ENCODE measurements around the gene POGZ.
"Not testable (repeated sequence)": the region's sequence is repeated elsewhere in the genome, so short reads cannot be mapped to it uniquely, and the experiment has no call there.

Gene POGZ

DNA sequence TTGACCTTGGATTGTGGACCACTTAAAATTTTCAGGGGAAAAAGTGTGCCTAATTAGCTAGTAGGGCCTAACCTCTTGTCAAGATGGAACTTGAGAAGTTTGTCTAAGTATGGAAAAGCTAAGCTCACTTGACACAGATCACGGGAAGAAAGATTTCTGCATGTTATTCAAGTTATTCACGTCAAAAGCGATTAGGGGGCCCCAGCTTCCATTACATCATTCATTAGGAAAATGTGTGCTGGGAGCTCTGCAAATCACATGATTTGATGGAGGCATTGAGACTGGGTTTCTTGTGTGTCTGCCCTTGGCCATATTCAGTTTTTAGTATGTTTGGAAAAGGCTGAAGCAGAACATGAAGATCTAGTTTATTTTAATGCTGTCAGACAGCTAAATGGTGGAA, 15.5 kb upstream of the POGZ start:
- DNase-seq = no peak

DNA sequence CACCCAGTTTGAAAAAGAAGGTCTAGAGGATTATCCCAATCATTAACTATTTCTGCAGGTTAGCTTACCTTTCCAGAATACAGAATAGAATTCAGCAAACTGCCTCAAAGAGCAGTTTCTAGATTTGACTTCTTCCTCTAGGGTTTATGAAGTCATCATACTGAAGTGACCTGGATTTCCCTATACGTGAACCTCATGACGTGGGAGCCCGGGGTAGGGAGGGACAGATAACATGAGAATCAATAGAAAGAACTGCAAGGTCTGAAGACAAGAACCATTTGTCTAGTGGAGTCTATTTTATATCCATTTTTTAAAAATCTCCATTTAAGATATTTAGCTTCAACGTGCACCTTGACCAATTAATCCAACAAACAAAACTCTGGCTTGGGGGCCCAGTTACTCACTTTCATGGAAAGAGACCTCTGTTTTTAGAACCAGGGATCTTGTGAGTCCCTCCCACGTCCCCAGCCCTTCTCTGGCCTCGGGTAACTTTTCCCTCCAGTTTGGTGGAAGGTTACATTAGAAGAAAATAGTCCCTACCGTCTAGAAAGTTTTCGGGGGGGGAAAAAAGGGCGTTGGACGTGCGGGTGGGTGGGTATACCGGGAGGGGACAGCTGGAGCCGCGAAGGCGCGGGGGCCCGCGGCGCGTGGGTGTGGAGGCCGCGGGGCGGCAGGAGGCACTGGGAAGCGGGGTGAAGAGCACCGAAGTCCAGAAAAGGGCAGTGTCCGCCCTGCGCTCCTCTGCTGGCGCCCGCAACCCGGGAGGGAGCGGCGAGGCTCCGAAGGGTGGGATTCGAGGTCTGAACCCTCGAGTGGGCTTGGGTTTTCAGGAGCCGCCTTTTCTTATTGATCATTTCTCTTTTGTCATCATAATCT, 13.8 kb upstream of the POGZ start:
- DNase-seq = no peak

DNA sequence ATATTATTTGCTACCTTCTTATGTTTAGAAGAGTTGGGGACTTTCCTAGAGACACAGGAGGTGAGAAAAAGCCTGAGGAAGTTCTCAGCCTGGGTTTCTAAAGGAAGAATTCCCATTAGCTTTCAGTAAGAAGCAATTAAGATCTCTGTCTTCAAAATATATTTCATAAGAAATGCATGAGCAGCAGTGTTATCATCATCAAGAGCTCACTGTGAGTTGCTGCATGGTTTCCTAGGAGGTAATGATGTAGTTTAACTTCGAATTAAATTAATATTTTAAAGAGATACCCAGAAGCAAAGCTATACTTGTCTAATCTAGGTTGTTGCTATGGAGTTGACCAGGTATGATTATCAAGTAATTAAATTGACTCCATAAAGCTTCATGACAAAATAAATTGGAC, 5.7 kb upstream of the POGZ start:
- no peak for DNase-seq

DNA sequence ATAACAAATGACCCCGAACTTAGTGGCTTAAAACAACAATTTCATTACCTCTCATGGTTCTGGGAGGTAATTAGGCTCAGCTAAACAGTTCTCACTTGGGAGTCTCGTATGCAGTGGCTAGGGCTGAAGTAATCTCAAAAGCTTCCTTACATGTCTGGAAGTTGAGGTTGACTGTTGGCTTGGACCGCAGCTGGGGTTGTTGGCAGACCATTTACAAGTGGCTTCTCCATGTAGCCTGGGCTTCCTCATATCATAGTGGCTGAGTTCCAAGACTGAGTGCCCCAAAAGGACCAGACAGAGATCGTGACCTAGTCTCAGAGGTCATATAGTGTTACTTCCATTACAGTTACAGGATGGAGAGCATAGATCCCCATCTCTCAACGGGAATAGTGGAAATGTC, 2.4 kb upstream of the POGZ start:
- no peak for DNase-seq

DNA sequence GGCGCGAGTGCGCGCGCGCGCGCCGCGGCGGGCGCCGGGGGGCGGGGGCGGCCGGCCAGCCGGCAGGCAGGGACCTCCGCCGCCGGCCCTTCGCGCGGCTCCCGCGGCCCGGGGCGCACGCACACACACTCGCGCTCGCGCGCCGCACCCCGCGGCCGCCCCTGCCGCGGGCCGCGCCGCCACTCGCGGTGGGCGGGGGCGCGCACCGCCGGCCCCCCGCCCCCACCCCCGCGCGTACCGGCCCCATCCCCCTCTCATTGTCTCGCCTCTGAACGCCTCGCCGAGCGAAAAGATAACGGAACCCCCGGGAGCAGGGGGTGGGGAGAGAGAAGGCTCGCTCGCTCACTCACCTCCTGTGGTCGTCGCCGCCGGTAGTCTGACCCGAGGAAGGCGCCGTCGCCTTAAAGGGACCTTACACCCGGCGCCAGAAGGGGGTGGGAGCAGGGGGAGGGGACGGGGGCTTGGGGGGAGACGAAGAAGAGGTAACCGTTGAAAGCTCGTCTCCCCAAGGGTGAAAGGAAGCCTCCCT, 428 bp downstream of the POGZ start:
- peak; percentile 69 for DNase-seq

DNA sequence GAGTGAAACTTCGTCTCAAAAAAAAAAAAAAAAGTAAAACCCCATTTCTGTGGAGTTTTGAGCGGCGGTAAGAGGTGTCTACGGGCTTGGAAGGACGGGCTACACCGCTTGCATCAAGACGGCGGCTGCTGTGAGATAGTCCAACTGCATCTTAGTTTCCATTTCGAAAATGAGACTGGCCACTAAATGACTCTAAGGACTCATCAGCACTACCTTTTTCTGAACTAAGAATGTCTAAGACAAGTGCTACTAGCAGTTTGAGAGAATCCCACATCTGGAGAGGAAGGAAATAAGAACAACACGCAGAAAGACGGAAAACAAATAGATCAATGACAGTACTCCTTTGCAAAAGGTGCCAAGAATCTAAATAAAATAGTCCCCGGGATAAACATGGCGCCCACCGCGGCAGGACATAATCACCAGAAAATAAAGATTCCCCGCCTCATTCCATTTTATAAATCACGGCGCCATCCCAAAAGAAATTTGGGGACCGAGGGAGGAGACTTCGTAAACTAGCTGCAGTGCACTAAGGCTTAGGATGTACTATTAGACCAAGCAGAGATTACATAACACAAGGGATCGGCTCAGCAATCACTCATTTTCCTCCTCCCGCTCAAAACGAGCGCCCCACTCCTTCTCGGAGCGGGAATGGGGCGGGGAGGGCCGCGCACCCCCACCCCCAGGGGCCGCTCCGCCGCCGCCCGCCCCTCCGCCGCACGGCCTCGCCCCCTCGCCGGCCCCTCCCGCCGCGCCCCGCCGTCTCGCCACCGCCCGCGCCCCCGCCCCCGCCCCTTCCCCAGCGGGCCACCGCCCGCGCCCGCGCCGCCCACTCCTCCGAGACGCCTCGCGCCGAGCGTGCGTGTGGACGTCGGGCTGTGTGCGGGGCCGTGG, 1.1 kb downstream of the POGZ start:
- peak; percentile 83 for DNase-seq

DNA sequence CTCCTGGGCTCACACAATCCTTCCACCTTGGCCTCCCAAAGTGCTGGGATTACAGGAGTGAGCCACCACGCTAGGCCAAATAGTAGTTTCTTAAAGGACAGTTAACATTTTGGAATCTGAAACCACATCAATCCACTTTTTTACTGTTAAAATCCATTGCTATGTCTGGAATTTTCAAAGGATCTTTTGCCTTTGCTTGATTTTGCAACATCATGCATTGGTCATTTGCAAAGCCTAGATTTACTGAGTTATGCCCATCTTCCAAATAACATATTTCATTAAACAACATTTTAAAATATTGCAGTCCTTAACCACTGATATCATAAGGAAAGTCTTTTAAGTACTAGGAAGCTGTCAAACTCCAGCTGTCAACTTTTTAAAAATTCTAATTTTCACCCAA, 3.3 kb downstream of the POGZ start:
- no peak for DNase-seq

DNA sequence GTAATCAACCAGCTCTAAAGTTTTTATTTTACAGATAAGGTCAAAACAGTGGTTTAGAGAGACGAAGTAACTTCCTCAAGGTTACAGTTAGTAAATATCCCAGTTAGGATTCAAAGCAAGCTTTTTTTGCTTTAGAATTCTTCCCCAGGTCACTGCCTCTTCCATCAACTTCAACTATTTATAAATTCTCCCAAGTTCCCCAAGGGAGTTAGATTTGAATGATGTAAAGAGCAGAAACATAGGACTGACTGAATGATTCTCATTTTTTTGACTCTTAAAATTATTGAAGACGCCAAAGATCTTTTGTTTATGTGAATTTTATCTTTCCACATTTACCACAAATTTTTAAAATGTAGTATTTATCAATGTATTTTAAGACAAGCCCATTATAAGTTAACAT, 4.1 kb downstream of the POGZ start:
- DNase-seq = no peak

DNA sequence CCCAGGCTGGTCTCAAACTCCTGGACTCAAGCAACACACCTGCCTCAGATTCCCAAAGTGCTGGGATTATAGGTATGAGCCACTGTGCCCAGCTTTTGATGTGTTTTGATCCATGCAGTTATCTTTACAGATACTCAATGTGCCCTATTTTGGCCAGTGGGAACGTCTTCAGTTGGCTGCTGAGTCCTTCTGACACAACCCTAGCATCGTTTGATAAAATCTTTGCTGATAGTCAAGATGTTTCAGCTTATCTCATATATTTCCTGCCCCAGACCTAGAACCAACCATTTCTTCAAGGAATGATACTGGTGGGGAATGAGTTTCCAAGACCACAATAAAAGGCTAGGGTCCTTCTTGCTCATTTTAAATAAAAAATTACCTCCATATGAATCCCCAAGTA, 11.6 kb downstream of the POGZ start:
- DNase-seq = no peak

DNA sequence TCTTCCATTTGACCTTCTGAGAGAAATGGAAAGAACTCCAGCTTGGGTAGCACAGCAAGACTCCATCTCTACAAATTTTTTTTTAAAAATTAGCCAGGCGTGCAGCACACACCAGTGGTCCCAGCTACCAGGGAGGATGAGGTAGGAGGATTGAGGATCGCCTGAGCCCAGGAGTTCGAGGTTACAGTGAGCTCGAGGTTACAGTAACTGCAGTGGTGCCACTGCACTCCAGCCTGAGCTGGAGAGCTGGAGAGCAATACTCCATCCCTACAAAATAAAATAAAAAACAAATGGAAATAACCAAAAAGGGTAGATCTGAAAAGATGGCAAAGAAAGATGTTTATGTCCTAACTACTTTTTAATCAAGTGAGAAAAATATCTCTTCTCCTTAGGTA, 14.5 kb downstream of the POGZ start:
- DNase-seq = no peak

DNA sequence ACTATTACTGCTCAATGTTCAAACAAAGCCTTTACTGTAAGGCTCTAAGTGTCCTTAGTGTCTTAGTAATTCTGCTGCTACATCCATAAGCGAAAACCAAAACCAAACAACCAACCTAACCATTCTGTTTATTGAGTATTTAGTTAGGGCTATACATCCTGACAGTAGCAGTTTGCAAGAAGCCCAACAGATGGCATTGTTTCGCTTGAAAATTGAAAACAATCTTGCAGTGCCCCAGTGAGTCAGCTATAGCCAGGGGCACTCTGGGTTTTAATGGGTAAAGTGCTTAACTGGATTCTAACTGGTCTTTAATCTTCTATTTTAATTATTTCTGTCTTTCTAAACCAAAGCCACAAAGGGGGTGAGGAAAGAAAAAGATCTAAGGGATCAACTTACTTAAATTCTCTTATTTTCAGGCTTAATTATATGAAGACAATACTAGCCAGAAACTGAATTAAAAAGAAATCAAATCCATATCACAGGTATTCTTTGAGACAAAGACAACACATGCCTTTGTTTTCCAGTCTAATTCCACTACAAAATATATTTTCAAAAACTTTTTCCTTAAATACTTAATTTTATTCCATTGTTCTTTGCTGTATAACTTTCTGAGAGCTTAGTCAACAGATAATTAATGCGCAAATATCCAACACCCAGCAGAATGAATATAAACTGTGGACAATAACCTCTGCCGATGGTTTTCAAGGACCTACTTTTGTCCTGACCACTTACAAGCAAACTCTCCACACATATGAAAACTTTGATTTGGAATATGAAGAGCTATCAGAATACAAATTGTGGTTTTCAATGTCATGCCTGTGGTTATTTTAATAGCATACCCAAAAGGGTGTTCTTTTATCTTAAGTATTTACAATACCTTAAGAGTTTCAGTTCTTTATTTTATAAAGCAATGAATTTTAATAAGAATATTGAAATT, 15.2 kb downstream of the POGZ start:
- DNase-seq = peak; percentile 69

DNA sequence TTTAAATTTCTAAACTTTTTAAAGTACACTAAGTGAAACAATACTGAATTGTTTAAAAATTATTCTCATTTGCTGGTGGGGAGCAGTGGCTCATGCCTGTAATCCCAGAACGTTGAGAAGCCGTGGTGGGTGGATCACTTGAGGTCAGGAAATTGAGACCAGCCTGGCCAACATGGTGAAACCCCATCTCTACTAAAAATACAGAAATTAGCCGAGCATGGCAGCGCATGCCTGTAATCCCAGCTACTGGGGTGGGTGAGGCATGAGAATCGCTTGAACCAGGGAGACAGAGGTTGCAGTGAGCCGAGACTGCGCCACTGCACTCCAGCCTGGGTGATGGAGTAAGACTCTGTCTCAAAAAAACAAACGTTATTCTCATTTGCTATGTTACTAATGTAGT, 21.9 kb downstream of the POGZ start:
- not testable (repeated sequence) for DNase-seq

DNA sequence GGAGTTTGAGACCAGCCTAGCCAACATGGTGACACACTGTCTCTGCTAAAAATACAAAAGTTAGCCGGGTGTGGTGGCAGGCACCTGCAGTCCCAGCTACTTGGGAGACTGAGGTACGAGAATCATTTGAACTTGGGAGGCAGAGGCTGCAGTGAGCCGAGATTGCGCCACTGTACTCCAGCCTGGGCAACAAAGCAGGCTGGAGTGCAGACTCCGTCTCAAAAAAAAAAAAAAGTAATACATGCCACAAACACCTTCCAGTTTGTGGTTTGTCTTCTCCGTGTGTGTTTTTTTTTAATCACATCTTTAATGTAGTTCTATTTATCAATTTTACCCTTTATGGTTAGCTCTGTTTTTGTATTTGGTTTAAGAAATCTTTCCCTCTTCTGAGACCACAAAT, 22.3 kb downstream of the POGZ start:
- no peak for DNase-seq

DNA sequence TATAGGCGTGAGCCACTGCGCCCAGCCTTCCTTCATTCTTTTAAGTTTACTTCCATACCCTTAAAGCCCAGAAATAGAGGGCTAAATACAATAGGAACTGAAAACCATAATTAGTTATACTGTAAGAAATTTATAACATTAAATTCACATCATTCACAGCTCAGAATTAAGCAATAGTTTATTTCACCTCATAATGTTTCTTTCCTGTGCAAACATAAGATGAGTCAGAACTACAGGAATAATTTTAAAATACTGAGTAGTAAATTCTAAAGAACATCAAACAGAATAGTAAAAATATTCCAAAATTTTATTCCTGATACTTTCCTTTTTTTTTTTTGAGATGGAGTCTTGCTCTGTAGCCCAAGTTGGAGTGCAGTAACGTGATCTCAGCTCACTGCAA, 24.1 kb downstream of the POGZ start:
- DNase-seq = no peak

DNA sequence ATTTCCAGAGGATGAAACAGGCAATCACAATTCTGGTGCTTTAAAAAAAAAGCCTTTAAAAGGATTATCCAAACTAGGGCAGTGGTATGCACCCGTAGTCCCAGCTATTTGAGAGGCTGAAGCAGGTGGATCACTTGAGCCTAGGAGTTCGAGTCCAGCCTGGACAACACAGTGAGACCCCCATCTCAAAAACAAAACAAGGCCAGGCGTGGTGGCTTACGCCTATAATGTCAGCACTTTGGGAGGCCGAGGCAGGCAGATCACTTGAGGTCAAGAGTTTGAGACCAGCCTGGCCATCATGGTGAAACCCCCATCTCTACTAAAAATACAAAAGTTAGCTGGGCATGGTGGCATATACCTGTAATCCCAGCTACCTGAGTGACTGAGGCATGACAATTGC, 25.5 kb downstream of the POGZ start:
- DNase-seq = not testable (repeated sequence)

DNA sequence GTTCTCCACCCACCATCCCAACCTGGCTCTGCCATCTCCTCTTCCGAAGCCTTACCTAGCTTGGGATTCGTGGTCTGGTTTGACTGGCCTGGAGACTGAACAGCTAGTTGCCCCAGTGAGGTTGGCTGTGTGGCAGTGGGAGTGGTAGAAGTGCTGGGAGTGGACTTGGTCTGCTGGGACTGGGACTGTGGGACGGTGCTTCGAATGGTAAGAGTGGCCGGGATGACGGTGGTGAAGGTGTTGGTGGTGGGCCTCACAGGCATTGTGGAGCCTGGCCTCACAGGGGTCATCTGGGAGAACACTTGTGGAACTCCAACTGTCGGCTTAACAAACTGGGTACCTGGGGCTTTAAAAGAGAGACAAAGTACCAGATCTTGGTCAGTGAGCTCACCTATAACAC, 31.2 kb downstream of the POGZ start:
- no peak for DNase-seq

DNA sequence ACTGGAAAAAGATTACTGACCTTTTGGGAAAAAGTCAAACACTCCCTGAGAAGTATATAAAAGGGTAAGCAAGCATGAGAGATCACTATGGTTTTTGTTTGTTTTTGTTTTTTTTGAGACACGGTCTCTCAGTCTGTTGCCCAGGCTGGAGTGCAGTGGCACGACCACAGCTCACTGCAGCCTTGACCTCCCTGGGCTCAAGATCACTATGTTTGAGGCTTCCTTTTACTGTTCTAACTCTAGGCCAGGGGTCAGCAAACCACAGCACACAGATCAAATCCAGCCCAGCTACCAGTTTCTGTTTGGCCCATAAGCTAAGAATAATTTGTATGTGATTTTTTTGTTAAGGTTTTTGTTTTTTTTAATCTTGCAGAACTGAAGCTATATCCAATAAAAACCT, 34.2 kb downstream of the POGZ start:
- no peak for DNase-seq

DNA sequence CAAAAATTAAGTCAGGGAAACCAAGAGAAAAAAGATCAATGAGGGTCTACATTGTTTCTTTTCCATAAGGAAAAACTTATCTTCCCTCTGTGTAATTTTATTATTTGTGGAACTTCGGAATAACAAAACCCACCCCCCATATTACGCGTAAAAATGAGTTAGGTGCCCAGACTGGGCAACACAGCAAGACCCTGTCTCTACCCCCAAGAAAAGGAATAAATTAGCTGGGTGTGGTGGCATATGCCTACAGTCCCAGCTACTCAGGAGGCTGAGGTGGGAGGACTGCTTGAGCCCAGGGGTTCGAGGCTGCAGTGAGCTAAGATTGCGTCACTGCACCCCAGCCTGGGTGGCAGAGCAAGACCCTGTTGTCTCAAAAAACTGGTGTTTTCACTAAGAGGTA, 39.5 kb downstream of the POGZ start:
- DNase-seq = no peak

DNA sequence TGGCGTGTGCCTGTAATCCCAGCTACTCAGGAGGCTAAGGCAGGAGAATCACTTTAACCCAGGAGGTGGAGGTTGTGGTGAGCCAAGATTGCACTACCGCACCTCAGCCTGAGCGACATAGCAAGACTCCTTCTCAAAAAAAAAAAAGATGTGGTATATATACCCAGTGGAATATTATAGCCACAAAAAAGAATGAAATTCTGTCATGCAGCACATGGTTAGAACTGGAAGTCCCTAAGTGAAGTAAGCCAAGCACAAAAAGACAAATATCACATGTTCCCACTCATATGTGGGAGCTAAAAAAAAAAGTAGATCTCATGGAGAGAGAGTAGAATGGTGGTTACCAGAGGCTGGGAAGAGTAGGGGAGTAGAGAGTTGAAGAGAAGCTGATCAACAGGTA, 41.2 kb downstream of the POGZ start:
- DNase-seq = no peak

DNA sequence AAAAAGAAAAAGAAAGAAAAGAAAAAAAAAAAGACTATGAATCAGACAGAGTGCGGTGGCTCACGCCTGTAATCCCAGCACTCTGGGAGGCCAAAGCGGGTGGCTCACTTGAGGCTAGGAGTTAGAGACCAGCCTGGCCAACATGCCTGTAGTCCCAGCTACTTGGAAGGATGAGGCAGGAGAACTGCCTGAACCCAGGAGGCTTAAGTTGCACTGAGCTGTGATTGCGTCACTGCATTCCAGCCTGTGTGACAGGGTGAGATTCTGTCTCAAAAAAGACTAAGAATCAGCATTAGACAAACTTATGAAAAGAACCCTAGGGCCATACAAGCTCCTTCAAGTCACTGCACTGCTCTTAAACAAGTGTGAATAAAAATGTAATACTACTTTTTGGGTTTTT, 43.1 kb downstream of the POGZ start:
- no peak for DNase-seq

DNA sequence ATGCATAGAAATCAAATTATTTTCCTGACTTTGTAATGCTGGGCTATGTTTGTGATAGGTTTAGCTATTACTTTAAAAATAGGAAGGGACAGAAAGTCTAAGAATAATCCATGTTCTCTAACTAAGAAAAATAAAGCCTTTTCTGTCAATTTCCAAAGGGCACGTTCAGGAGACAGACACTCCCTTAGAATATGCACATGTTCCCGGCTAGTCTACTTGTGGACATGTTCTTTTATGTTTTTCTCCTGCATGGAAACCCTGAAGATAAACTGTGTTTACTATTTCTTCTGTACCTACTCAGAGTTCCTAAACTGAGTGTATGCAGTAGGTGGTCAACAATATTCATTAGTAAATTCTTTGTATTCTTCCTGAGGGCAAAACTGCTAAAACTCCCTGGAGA, 47.4 kb downstream of the POGZ start:
- no peak for DNase-seq

DNA sequence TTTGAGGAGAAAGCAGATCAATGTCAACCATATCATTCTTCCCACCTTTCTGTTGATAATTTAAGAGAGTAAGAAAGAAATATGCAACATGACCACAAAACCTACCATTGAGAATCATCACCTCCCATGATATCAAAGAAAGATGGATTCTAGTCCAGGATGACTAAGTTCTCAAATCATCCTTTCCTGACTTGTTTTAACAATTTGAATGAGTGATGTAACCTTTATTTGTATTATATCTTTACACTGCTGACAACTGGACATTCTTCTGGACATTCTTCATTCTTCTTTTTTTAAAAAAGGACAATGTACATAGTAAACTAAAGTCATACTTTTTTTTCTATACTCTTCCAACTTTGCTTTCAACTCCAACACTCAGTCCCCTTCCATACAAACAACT, 50.4 kb downstream of the POGZ start:
- no peak for DNase-seq

DNA sequence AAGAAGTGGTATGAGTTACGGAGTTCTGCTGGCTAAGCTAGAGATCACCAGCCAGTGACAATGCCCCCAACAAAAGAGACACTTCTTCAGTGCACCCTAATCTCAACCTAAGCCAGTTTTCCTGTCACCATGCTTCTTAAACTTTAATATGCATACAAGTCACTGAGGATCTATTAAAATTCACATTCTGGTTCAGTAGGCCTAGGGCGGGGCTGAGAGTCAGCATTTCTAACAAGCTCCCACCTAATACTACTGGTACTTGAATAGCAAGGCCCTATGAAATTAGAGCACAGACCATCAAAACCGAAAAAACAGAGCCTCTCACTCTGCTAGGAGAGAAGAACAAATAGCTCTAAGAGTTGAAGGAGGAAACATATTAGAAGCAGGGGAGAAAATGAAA, 52.0 kb downstream of the POGZ start:
- no peak for DNase-seq
